AG04450 (cell line): ENCODE data around the gene ROMO1. TPM values are rescaled to one million over a fixed set of nuclear protein-coding genes. Genes with fewer than 3 reads are reported as not detected.
"Not testable (repeated sequence)": the region's sequence is repeated elsewhere in the genome, so short reads cannot be mapped to it uniquely, and the experiment has no call there.

ENCODE experiments used
- CTCF ChIA-PET: fragments of 300-600, 350-600 bp; formaldehyde crosslinking; extraction: SDS; loops from one replicate; lab custom pipeline; 2022; ENCODE audit warnings: antibody characterized with exemption, inconsistent platforms; lab: Charles Lee
- POLR2A ChIA-PET: fragments of 350-600 bp; formaldehyde crosslinking; extraction: SDS; loops from one replicate; lab custom pipeline; 2021; ENCODE audit warnings: antibody characterized with exemption, inconsistent platforms; lab: Yijun Ruan, JAX
- DNase-seq: peaks from one replicate; pipeline ENCODE4 v3.0.0-alpha.2; 2011; ENCODE audit warnings: low read depth, low spot score
- H3K27ac ChIP-seq: one replicate; pipeline ENCODE4 v1.5.1; 2012; ENCODE audit warnings: low read depth, low read length, control low read depth
- H3K27me3 ChIP-seq: one replicate; pipeline ENCODE4 v1.6.0; 2012; ENCODE audit warnings: low read length; ENCODE audit not compliant: control insufficient read depth, insufficient read depth
- H3K4me3 ChIP-seq: 2 replicates; pipeline ENCODE4 v1.5.1; 2011; ENCODE audit warnings: mild to moderate bottlenecking, low read depth, low read length, control low read depth
- H3K9me3 ChIP-seq: 2 replicates; pipeline ENCODE4 v1.5.1; 2012; ENCODE audit warnings: low read length; ENCODE audit not compliant: control insufficient read depth, insufficient read depth
- polyA plus RNA-seq: library from polyadenylated mRNA; depleted of rRNA; stranded (reverse); fragments of >200 nt; gene quantifications from 2 replicates; pipeline ENCODE4 v1.2.3, GENCODE V29; 2011
- TF ChIP-seq, protein P1 (sequence below): IDR thresholded peaks from 2 replicates; pipeline ENCODE4 v1.5.1; 2011; ENCODE audit warnings: low read depth, low read length, control low read depth, inconsistent platforms

The ROMO1 gene
- polyA plus RNA-seq, 1 experiment = 177 TPM

DNA sequence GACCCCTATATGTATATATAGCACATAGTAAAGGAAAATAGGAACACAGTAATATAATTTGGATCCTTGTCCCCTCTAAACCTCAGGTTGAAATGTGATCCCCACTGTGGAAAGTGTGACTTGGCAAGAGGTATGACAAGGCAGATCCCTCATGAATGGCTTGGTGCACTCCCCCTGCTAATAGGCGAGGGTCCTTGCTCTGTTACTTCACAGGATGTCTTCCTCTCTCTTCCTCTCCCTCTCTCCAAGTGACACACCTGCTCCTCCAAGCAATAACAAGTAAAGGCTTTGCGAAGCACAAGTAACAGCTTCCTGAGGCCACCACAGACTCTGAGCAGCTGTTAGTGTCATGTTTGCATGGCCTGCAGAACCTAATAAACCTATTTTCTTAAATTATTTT, 16.4 kb downstream of the ROMO1 start:
- TF ChIP-seq, protein P1, sequence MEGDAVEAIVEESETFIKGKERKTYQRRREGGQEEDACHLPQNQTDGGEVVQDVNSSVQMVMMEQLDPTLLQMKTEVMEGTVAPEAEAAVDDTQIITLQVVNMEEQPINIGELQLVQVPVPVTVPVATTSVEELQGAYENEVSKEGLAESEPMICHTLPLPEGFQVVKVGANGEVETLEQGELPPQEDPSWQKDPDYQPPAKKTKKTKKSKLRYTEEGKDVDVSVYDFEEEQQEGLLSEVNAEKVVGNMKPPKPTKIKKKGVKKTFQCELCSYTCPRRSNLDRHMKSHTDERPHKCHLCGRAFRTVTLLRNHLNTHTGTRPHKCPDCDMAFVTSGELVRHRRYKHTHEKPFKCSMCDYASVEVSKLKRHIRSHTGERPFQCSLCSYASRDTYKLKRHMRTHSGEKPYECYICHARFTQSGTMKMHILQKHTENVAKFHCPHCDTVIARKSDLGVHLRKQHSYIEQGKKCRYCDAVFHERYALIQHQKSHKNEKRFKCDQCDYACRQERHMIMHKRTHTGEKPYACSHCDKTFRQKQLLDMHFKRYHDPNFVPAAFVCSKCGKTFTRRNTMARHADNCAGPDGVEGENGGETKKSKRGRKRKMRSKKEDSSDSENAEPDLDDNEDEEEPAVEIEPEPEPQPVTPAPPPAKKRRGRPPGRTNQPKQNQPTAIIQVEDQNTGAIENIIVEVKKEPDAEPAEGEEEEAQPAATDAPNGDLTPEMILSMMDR = no peak
- H3K27me3 ChIP-seq = no peaks in the 10 kb centered on the region
- ChIA-PET POLR2A (interaction anchor here (0.5 to 1.1 kb wide), 3 partner anchors 9 to 26 kb away, joined by 3 to 6 read pairs (median 3); partner anchors contain the start of gene RBM39), CTCF (interaction anchor here (0.9 kb wide), 1 partner anchor 239 kb away, joined by 4 read pairs; no protein-coding TSS in a partner anchor)
- DNase-seq = no peak
- no peak overlapping the region for H3K4me3 ChIP-seq
- H3K27ac ChIP-seq = no peak overlapping the region
- no peaks in the 10 kb centered on the region for H3K9me3 ChIP-seq

DNA sequence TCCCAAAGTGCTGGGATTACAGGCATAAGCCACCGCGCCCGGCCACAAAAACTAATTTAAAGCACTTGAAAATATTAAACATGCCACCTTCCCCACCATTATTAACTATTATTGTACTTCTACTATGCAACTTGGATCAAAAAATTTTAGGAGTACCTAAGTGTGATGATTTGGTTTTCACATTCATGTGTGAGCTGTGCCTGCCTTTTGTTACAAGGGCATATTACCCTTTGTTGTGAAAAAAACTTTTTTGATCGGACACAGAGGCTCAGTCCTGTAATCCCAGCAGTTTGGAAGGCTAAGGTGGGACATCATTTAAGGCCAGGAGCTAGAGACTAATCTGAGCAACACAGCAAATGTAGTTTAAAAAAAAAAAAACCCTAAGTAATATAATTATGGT, 17.1 kb downstream of the ROMO1 start:
- ChIA-PET CTCF (no interaction called here), POLR2A (interaction anchor here (0.5 to 0.7 kb wide), 2 partner anchors 9 to 10 kb away, joined by 4 to 8 read pairs; no protein-coding TSS in a partner anchor)
- H3K27ac ChIP-seq = no peak overlapping the region
- H3K4me3 ChIP-seq = no peak overlapping the region
- no peaks in the 10 kb centered on the region for H3K9me3 ChIP-seq
- DNase-seq = no peak
- no peaks in the 10 kb centered on the region for H3K27me3 ChIP-seq
- TF ChIP-seq, protein P1 = no peak

DNA sequence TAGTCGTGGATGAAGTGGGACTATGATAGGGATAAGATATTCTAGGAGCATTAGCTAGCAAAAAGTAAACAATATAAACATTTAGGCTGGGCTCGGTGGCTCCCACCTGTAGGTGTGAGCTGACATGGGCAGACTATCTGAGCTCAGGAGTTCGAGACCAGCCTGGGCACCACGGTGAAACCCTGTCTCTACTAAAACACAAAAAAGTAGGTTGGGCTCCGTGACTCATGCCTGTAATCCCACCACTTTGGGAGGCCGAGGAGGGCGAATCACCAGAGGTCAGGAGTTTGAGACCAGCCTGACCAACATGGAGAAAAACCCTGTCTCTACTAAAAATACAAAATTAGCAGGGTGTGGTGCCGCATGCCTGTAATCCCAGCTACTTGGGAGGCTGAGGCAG, 19.1 kb downstream of the ROMO1 start:
- POLR2A ChIA-PET = interaction anchor here (0.5 to 2.3 kb wide), 4 partner anchors 10 to 251 kb away, joined by 4 to 9 read pairs (median 6); partner anchors contain the start of gene RBM39
- not testable (repeated sequence) for DNase-seq

DNA sequence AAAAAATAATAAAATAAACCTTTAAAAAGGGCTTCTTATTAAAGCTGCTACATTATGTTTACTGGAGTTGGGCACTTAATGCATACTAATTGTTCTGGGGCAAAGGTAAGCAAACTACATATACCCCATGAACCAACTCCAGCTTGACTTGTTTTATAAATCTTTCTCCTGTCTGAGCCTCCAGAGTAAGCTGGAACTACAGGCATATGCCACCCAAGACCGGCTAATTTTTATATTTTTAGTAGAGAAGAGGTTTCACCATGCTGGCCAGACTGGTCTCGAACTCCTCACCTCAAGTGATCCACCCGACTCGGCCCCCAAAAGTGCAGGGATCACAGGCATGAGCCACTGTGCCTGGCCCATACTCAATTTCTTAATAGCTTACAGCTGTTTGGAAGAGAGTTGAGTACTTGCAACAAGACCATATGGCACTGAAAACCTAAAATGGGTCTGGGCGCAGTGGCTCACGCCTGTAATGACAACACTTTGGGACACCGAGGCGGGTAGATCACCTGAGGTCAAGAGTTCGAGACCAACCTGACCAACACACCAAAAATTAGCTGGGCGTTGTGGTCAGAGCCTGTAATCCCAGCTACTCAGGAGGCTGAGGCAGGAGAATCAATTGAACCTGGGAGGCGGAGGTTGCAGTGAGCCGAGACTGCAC, 19.9 kb downstream of the ROMO1 start:
- DNase-seq = no peak
- ChIA-PET CTCF (interaction anchor here (0.8 kb wide), 1 partner anchor 23 kb away, joined by 3 read pairs; the partner anchor contains the start of gene RBM39), POLR2A (interaction anchor here (0.7 to 2.3 kb wide), 5 partner anchors 9 to 192 kb away, joined by 3 to 9 read pairs (median 6); partner anchors contain the start of gene RBM39)
- no peak overlapping the region for H3K4me3 ChIP-seq
- H3K9me3 ChIP-seq = no peaks in the 10 kb centered on the region
- H3K27me3 ChIP-seq = no peaks in the 10 kb centered on the region
- peak overlapping the region; percentile 13 for H3K27ac ChIP-seq
- TF ChIP-seq, protein P1 = no peak

More for the DNA sequence above, 19.1 kb downstream of the ROMO1 start:
- CTCF ChIA-PET, H3K27ac ChIP-seq, H3K27me3 ChIP-seq, H3K4me3 ChIP-seq, H3K9me3 ChIP-seq: not testable (repeated sequence)

DNA sequence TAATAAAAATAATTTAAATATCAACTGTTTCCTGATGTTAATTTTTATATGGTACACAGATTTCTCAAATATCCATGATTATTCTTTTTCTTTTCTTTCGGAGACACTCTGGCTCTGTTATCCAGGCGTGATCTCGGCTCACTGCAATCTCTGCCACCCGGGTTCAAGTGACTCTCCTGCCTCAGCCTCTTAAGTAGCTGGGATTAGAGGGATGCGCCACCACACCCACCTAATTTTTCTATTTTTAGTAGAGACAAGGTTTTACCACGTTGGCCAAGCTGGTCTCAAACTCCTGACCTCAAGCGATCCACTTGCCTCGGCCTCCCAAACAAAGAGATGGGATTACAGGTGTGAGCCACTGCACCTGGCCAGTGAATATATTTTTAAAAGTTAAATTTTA, 20.5 kb downstream of the ROMO1 start:
- POLR2A ChIA-PET = interaction anchor here (1.4 to 2.3 kb wide), 3 partner anchors 9 to 23 kb away, joined by 4 to 9 read pairs (median 6); partner anchors contain the start of gene RBM39
- CTCF ChIA-PET = no interaction called here
- H3K27me3 ChIP-seq = no peaks in the 10 kb centered on the region
- TF ChIP-seq, protein P1 = no peak
- DNase-seq = no peak
- no peaks in the 10 kb centered on the region for H3K9me3 ChIP-seq
- no peak overlapping the region for H3K27ac ChIP-seq
- no peak overlapping the region for H3K4me3 ChIP-seq
